Measurements from ENCODE around the gene B4GALNT4.

B4GALNT4 gene

GRCh38 chr11:372809-373715, 3.8 kb downstream of the B4GALNT4 start:
- no peaks in the 10 kb centered on the region for H4K20me1 ChIP-seq (ENCODE audit: insufficient read depth)
- H2AFZ ChIP-seq (ENCODE audit: low read depth), result no peak overlapping the region
- no peak overlapping the region for H3K9ac ChIP-seq
- H3K36me3 ChIP-seq (ENCODE audit: insufficient read depth), result no peaks in the 10 kb centered on the region
- no peak overlapping the region for H3K27ac ChIP-seq
- H3K4me1 ChIP-seq (ENCODE audit: low read depth, poor library complexity, severe bottlenecking), result no peaks in the 10 kb centered on the region
- H3K4me2 ChIP-seq, result no peak overlapping the region
- H3K4me3 ChIP-seq (IDR thresholded peaks at IDR 0.05; ENCODE audit: insufficient read depth, low read depth, low read length), result no peak overlapping the region
- TF ChIP-seq, protein P1, sequence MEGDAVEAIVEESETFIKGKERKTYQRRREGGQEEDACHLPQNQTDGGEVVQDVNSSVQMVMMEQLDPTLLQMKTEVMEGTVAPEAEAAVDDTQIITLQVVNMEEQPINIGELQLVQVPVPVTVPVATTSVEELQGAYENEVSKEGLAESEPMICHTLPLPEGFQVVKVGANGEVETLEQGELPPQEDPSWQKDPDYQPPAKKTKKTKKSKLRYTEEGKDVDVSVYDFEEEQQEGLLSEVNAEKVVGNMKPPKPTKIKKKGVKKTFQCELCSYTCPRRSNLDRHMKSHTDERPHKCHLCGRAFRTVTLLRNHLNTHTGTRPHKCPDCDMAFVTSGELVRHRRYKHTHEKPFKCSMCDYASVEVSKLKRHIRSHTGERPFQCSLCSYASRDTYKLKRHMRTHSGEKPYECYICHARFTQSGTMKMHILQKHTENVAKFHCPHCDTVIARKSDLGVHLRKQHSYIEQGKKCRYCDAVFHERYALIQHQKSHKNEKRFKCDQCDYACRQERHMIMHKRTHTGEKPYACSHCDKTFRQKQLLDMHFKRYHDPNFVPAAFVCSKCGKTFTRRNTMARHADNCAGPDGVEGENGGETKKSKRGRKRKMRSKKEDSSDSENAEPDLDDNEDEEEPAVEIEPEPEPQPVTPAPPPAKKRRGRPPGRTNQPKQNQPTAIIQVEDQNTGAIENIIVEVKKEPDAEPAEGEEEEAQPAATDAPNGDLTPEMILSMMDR (conservative IDR thresholded peaks at IDR 0.05; ENCODE audit: low read depth, low read length), result no peak
- H3K79me2 ChIP-seq (ENCODE audit: insufficient read depth, low read depth), result no peaks in the 10 kb centered on the region
- peaks cover 45% of the 10 kb centered on the region for H3K27me3 ChIP-seq (ENCODE audit: insufficient read depth, low read depth)

- Histone ChIP-seq H3K4me3 (IDR thresholded peaks at IDR 0.05; ENCODE audit: insufficient read depth, low read depth, low read length) (no peak overlapping the region), H3K27me3 (ENCODE audit: insufficient read depth, low read depth) (peaks cover 39% of the 10 kb centered on the region; the same call in 1 of the 2 replicates), H3K27ac (no peak overlapping the region), H3K36me3 (ENCODE audit: insufficient read depth) (no peaks in the 10 kb centered on the region), H4K20me1 (ENCODE audit: insufficient read depth) (no peaks in the 10 kb centered on the region), H2AFZ (ENCODE audit: low read depth) (no peak overlapping the region), H3K4me1 (ENCODE audit: low read depth, poor library complexity, severe bottlenecking) (no peaks in the 10 kb centered on the region), H3K4me2 (no peak overlapping the region), H3K9ac (no peak overlapping the region), H3K79me2 (ENCODE audit: insufficient read depth, low read depth) (no peaks in the 10 kb centered on the region)
- TF ChIP-seq, protein P1 (conservative IDR thresholded peaks at IDR 0.05; ENCODE audit: low read depth, low read length), result no peak
Observed at GRCh38 chr11:373716-374551, 4.6 kb downstream of the B4GALNT4 start.

DNA sequence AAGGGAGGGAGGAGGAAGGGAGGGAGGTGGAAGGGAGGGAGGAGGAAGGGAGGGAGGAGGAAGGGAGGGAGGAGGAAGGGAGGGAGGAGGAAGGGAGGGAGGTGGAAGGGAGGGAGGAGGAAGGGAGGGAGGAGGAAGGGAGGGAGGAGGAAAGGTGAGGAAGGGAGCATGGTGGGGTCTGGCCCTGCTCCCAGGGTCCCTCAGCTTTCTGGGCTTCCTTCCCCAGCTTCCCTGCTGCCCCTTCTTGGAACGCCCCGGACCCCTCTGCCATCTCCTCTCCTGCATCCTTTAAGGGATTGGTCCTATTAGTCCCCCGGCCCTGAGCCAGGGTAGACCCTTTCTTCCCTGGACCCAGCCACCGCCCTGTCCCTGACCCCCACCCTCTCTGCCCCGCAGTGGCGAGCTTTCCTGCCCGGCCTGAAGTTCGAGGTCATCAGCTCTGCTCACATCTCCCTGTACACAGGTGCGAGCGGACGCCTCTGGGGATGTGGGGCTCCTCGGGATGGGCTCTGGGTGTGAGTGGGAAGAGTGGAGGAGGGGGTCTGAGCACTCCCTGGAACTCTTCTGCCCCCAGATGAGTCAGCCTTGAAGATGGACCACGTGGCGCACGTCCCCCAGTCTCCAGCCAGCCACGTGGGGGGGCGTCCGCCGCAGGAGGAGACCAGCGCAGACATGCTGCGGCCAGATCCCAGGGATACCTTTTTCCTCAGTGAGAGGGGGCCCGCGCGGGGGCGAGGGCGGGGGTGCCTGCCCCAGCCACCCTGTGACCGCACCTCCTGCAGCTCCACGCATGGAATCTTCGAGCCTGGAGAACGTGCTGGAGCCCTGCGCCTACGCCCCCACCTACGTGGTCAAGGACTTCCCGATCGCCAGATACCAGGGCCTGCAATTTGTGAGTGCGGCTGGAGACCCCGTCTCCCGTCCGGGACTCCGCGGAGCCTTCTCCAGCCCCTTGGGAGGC, 6.0 kb downstream of the B4GALNT4 start:
- Histone ChIP-seq H3K9ac (no peak overlapping the region), H3K27ac (no peak overlapping the region), H3K79me2 (ENCODE audit: insufficient read depth, low read depth) (no peaks in the 10 kb centered on the region), H3K27me3 (ENCODE audit: insufficient read depth, low read depth) (peaks cover 35% of the 10 kb centered on the region; the same call in 1 of the 2 replicates), H3K36me3 (ENCODE audit: insufficient read depth) (no peaks in the 10 kb centered on the region), H3K4me1 (ENCODE audit: low read depth, poor library complexity, severe bottlenecking) (no peaks in the 10 kb centered on the region), H2AFZ (ENCODE audit: low read depth) (no peak overlapping the region), H3K4me3 (IDR thresholded peaks at IDR 0.05; ENCODE audit: insufficient read depth, low read depth, low read length) (no peak overlapping the region), H3K4me2 (no peak overlapping the region), H4K20me1 (ENCODE audit: insufficient read depth) (no peaks in the 10 kb centered on the region)
- TF ChIP-seq, protein P1 (conservative IDR thresholded peaks at IDR 0.05; ENCODE audit: low read depth, low read length), result no peak
